GM12878 (cell line): ENCODE results near the gene HLX. TPM values are rescaled to one million over a fixed set of nuclear protein-coding genes. Genes with fewer than 3 reads are reported as not detected.

Experiments
- ATAC-seq: fragments of 200-7000 bp; cut with Tn5 transposase; 3 replicates; pipeline ENCODE4 v1.9.1; 2020; ENCODE audit warnings: mild to moderate bottlenecking, moderate library complexity
- BruUV-seq: library from RNA; stranded (reverse); fragments of 400-500 nt; replicated peaks from 2 replicates; lab custom pipeline; 2021; lab: Mats Ljungman, UMichigan
- CTCF ChIA-PET: fragments of 300-600 bp; sonication (Branson Sonifier 250); formaldehyde crosslinking; extraction: SDS; loops from one replicate; lab custom pipeline; 2021; ENCODE audit warnings: inconsistent platforms; lab: Yijun Ruan, JAX
- POLR2A ChIA-PET: fragments of 350-600 bp; formaldehyde crosslinking; extraction: SDS; loops from one replicate; lab custom pipeline; 2021; ENCODE audit warnings: inconsistent platforms; lab: Charles Lee
- RAD21 ChIA-PET: fragments of 300-600 bp; sonication (Branson Sonifier 250); formaldehyde crosslinking; loops from one replicate; lab custom pipeline; 2023; ENCODE audit warnings: antibody characterized with exemption; ENCODE audit not compliant: unreplicated experiment; lab: Charles Lee
- SMC1A ChIA-PET: fragments of 300-600 bp; sonication (Branson Sonifier 250); formaldehyde crosslinking; loops from one replicate; lab custom pipeline; 2023; ENCODE audit not compliant: unreplicated experiment, uncharacterized antibody; lab: Charles Lee
- DNase-seq: peaks from one replicate; pipeline ENCODE4 v3.0.0-alpha.2; 2011; ENCODE audit warnings: low read depth, low spot score
- FAIRE-seq: peaks from 3 replicates; lab custom pipeline; 2011; peaks lifted over from hg19 to GRCh38; lab: Jason Lieb, UNC
- H2AFZ ChIP-seq: 2 replicates; pipeline ENCODE4 v1.6.0; 2011; ENCODE audit warnings: low read depth, low read length, control low read depth; ENCODE audit not compliant: control insufficient read depth
- H3K27ac ChIP-seq: 2 replicates; pipeline ENCODE4 v1.5.1; 2011; ENCODE audit warnings: control low read depth; ENCODE audit not compliant: control insufficient read depth, insufficient read depth
- H3K27me3 ChIP-seq, 2 experiments: replicated peaks in 1 of 2; 2 replicates each; pipeline versions ENCODE4 v1.6.0 to v1.6.1; 2011; ENCODE audit warnings: low read length in 1 of 2; ENCODE audit not compliant: control insufficient read depth in 2 of 2, insufficient read depth in 2 of 2
- H3K36me3 ChIP-seq, 2 experiments: 2 replicates each; pipeline ENCODE4 v1.5.1; 2011; ENCODE audit warnings: low read length in 1 of 2; ENCODE audit not compliant: control insufficient read depth in 2 of 2, insufficient read depth in 2 of 2
- H3K4me1 ChIP-seq: 2 replicates; pipeline ENCODE4 v1.6.1; 2011; ENCODE audit warnings: mild to moderate bottlenecking, low read length, moderate library complexity, mixed read lengths; ENCODE audit not compliant: control insufficient read depth, insufficient read depth
- H3K4me2 ChIP-seq: 2 replicates; pipeline ENCODE4 v1.6.0; 2011; ENCODE audit warnings: control low read depth; ENCODE audit not compliant: control insufficient read depth, insufficient read depth
- H3K4me3 ChIP-seq: fragments of 200-600 bp; sonication (generic); 2 replicates; pipeline ENCODE4 v1.5.1; 2016
- H3K79me2 ChIP-seq: 2 replicates; pipeline ENCODE4 v1.6.0; 2011; ENCODE audit warnings: low read length; ENCODE audit not compliant: control insufficient read depth, insufficient read depth
- H3K9ac ChIP-seq: 2 replicates; pipeline ENCODE4 v1.8.0; 2011; ENCODE audit warnings: low read length, control low read depth, mixed read lengths; ENCODE audit not compliant: control insufficient read depth, insufficient read depth
- H3K9me3 ChIP-seq: replicated peaks from 3 replicates; pipeline ENCODE4 v1.5.1; 2011; ENCODE audit warnings: mild to moderate bottlenecking, low read length; ENCODE audit not compliant: control insufficient read depth, insufficient read depth
- H4K20me1 ChIP-seq: 2 replicates; pipeline ENCODE4 v1.6.0; 2011; ENCODE audit not compliant: control insufficient read depth, insufficient read depth
- ATF3 ChIP-seq: IDR thresholded peaks from 2 replicates; pipeline ENCODE4 v1.6.1; 2011; ENCODE audit warnings: low read depth, mild to moderate bottlenecking, low read length, moderate library complexity, borderline replicate concordance; ENCODE audit errors: extremely low read depth
- BHLHE40 ChIP-seq, 2 experiments: fragments of 450-650 bp in 1 of 2; IDR thresholded peaks; 2 replicates each; pipeline ENCODE4 v1.6.1; 2011 to 2017; ENCODE audit warnings: low read depth in 2 of 2, borderline replicate concordance in 1 of 2, improper control_type of control experiment in 1 of 2, low read length in 1 of 2, mild to moderate bottlenecking in 1 of 2
- BMI1 ChIP-seq: fragments of 450-650 bp; IDR thresholded peaks from 2 replicates; pipeline ENCODE4 v1.6.1; 2016; ENCODE audit warnings: mild to moderate bottlenecking, moderate library complexity, borderline replicate concordance
- DPF2 ChIP-seq: fragments of 450-650 bp; IDR thresholded peaks from 2 replicates; pipeline ENCODE4 v1.6.1; 2017; ENCODE audit warnings: mild to moderate bottlenecking
- IKZF2 ChIP-seq, 2 experiments: fragments of 450-650 bp; IDR thresholded peaks; 2 replicates each; pipeline ENCODE4 v1.6.1; 2017; ENCODE audit warnings: mild to moderate bottlenecking in 2 of 2, moderate library complexity in 2 of 2
- NBN ChIP-seq: fragments of 450-650 bp; IDR thresholded peaks from 2 replicates; pipeline ENCODE4 v1.6.1; 2016
- POLR2AphosphoS5 ChIP-seq: IDR thresholded peaks from 2 replicates; pipeline ENCODE4 v1.6.1; 2011; ENCODE audit warnings: mild to moderate bottlenecking, low read length, inconsistent platforms
- PRDM15 ChIP-seq: fragments of 450-650 bp; formaldehyde crosslinking; IDR thresholded peaks from 2 replicates; pipeline ENCODE4 v1.4.0; 2020; ENCODE audit warnings: mild to moderate bottlenecking, moderate library complexity
- RBBP5 ChIP-seq: fragments of 200-600 bp; sonication (generic); conservative IDR thresholded peaks from 2 replicates; pipeline ENCODE4 v1.6.1; 2016
- RELB ChIP-seq: fragments of 450-650 bp; IDR thresholded peaks from 2 replicates; pipeline ENCODE4 v1.6.1; 2017; ENCODE audit warnings: low read depth, mild to moderate bottlenecking, moderate library complexity
- SRF ChIP-seq, 2 experiments: IDR thresholded peaks; 2 replicates each; pipeline ENCODE4 v1.6.1; 2011; ENCODE audit warnings: low read depth in 2 of 2, low read length in 2 of 2, mild to moderate bottlenecking in 1 of 2, moderate library complexity in 1 of 2
- TCF7 ChIP-seq: IDR thresholded peaks from 2 replicates; pipeline ENCODE4 v1.6.1; 2014; ENCODE audit warnings: antibody characterized with exemption, borderline replicate concordance
- ZBED1 ChIP-seq: IDR thresholded peaks from 2 replicates; pipeline ENCODE4 v1.6.1; 2016; ENCODE audit warnings: borderline replicate concordance
- ZBTB40 ChIP-seq: fragments of 450-650 bp; IDR thresholded peaks from 2 replicates; pipeline ENCODE4 v1.6.1; 2016; ENCODE audit warnings: mild to moderate bottlenecking, moderate library complexity, borderline replicate concordance
- ZNF217 ChIP-seq: fragments of 450-650 bp; IDR thresholded peaks from 2 replicates; pipeline ENCODE4 v1.6.1; 2017; ENCODE audit warnings: antibody characterized with exemption, mild to moderate bottlenecking
- ZZZ3 ChIP-seq: IDR thresholded peaks from 2 replicates; pipeline ENCODE4 v1.6.1; 2011; ENCODE audit warnings: low read depth; ENCODE audit not compliant: control insufficient read depth, insufficient read length
- WGBS: methylation state at CpG from one replicate; pipeline ENCODE4 v1.1.6; 2016; ENCODE audit warnings: low lambda C conversion rate; ENCODE audit not compliant: insufficient replicate concordance, insufficient coverage; ENCODE audit errors: missing lambda C conversion rate; 5-methylcytosine and 5-hydroxymethylcytosine counted together
- in situ Hi-C: fragments of 300-500 bp; cut with MboI; formaldehyde crosslinking; loops from 9 replicates; pipeline ENCODE4 v1.14.3; 2018; ENCODE audit warnings: mixed read lengths
- intact Hi-C: fragments of 100-400 bp; cut with micrococcal nuclease; formaldehyde crosslinking; loops from one replicate; pipeline ENCODE4 v1.14.2; 2022; ENCODE audit not compliant: unreplicated experiment
- polyA plus RNA-seq, 11 experiments: library from polyadenylated mRNA; depleted of rRNA in 4 of 11; unstranded in 6 of 11; stranded (reverse) in 5 of 11; fragments of >200 nt; fragmentation: Nextera tagmentation in 4 of 11; fragmentation: Illumina TruSeq in 1 of 11; extraction: Ambion mirVana in 4 of 11; extraction: Trizol in 1 of 11; gene quantifications; 1 replicate in 1 of 11; 2 replicates in 10 of 11; pipeline versions ENCODE4 v1.2.1 to v1.2.3, GENCODE V29; 2011 to 2016; ENCODE audit warnings: inconsistent platforms in 2 of 11, missing spikeins in 2 of 11, low read depth in 1 of 11
- total RNA-seq, 4 experiments: library from RNA; depleted of rRNA in 3 of 4; stranded (reverse); fragments of >200 nt in 3 of 4; fragmentation: Illumina TruSeq in 1 of 4; extraction: Trizol in 1 of 4; gene quantifications; 2 replicates each; pipeline versions ENCODE4 v1.2.1 to v1.2.3, GENCODE V29; 2013 to 2021

The HLX gene
- total and polyA plus RNA-seq, 10 of the 15 experiments (the other 5 are each of a cell fraction or from before 2014, with no cell fraction given), result 0.11 to 2.3 (median 1.1) TPM

- Histone ChIP-seq H3K9ac (no peak overlapping the region), H3K27me3 (peaks cover 12 to 14% of the 10 kb centered on the region in 2 experiments; a peak in 3 of 4 replicates), H3K79me2 (no peaks in the 10 kb centered on the region), H3K9me3 (peaks cover 3% of the 10 kb centered on the region; the same call in 1 of the 3 replicates), H3K27ac (no peak overlapping the region), H3K4me1 (no peaks in the 10 kb centered on the region), H2AFZ (no peak overlapping the region), H3K4me2 (no peak overlapping the region), H4K20me1 (no peaks in the 10 kb centered on the region), H3K36me3 (no peaks in the 10 kb centered on the region), H3K4me3 (no peak overlapping the region)
- RAD21 ChIA-PET, result no interaction called here
- no peak for DNase-seq
- no peak for FAIRE-seq
- no TSS peak for BruUV-seq
- CTCF ChIA-PET, result interaction anchor here (0.7 to 1.3 kb wide), 2 partner anchors 309 to 374 kb away, joined by 3 to 4 read pairs; no protein-coding TSS in a partner anchor
- POLR2A ChIA-PET, result no interaction called here
- SMC1A ChIA-PET, result interaction anchor here (1.0 kb wide), 1 partner anchor 308 kb away, joined by 3 read pairs; no protein-coding TSS in a partner anchor
- no peak for ATAC-seq
- intact Hi-C loops (loop anchor here (1.0 kb wide), 1 partner anchor 14 kb away; no protein-coding TSS in a partner anchor), in situ Hi-C loops (no loop called here)
- 84% methylated on average over 13 of the region's 13 CpGs for WGBS
- no peak for TF ChIP-seq BMI1
- TF ChIP-seq ATF3, result no peak
- no peak for TF ChIP-seq ZZZ3
- TF ChIP-seq POLR2AphosphoS5, result no peak
- TF ChIP-seq DPF2, result no peak
- TF ChIP-seq TCF7, result no peak
- no peak for TF ChIP-seq BHLHE40 (IDR thresholded peaks at IDR 0.05; ENCODE audit: borderline replicate concordance in 1 of 2, low read depth in 2 of 2, low read length in 1 of 2)
- TF ChIP-seq RBBP5, result no peak
- no peak for TF ChIP-seq PRDM15 (CRISPR knock-in tag)
- TF ChIP-seq SRF (IDR thresholded peaks at IDR 0.05; ENCODE audit: low read depth in 2 of 2, low read length in 2 of 2), result no peak
- TF ChIP-seq ZNF217, result no peak
- TF ChIP-seq IKZF2 (IDR thresholded peaks at IDR 0.05), result no peak
- no peak for TF ChIP-seq RELB
- TF ChIP-seq NBN, result no peak
- TF ChIP-seq ZBTB40, result no peak
- TF ChIP-seq ZBED1, result no peak
These were observed 15.6 kb downstream of the HLX start for GRCh38 chr1:220894924-220895256.
